Activated CD4-positive, alpha-beta T cell treated with anti-CD3 and anti-CD28 coated beads for 48 hours (primary cell): ENCODE measurements around the gene ARL2BP.

Experiments used
- DNase-seq: peaks from one replicate; pipeline ENCODE4 v3.0.0-alpha.2; 2020

ARL2BP gene

DNA sequence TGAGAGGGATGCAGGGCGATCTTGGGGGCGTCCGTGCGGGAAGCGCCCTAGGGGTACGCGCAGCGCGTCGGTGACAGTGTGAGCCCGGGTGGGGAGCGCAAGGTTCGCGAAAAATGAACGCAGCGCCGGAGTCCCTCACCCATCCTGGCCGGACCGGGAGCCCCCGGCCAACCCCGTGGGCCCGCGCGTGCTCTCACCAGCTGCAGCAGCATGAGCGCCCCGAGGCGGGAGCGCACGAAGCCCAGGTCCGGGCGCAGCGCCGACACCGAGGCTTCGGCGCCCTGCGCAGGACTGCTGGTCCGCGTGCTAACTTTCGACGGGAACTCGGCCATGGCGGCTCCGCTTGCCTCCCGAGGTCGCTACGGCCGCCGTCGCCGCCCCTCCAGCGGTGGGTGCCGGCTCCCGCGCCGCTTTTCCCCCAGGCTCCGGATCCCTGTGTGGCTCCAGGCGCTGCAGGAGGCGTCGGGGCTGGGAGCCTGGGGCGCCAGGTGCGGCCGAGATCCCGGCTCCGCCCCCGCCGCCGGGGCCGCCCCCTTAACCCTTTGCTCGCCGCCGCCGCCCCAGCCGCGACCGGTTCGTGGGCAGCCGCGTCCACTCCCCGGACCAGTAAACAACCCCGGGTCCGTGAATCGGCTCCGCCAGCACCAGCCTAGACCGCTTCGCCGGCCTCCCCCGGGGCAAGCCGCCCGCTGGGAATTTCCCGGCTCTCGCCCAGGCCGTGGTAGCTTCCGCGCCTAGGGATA, 39.3 kb downstream of the ARL2BP start, which contains the start of gene PLLP:
PLLP (minus strand) TSS at position 464 of the 743 bp plus-strand sequence; CDS start at position 332, 132 bp downstream.
- DNase-seq: peak; percentile 27

DNA sequence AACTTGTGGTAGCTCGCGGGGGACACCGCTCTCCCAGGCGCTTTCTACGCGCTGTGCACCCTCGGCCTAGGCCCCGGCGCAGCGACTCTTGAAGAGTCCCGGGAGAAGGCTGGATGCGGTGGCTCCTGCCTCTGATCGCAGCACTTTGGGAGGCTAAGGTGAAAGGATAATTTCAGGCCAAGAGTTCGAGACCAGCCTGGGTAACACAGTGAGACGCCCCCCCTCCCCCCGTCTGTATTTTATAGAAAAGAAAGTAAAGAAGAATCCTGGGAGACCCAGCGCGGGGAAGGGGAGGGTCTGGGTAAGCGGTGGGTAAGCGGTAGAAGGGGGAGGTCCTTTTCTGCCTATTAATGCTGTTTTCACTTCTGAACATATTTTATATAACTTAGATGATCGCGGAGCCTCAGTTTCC, 39.9 kb downstream of the ARL2BP start:
- DNase-seq: peak; percentile 40

DNA sequence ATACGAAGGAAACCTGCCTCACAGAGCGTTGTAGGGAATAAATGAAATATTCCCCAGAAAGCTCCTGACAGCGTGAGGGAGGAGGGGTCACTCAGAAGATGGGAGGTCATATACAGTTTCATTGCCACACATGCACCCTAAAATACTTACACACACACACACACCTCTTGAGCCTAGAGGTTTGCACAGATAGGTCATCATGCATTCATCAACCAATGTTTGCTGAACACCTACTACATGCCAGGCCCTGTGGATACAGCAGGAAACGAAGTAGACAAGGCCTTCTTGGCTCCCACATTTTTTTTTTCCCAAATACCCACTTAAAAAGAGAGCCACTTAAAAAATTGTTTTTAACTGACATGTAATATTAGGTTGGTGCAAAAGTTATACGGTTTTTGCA, 40.3 kb downstream of the ARL2BP start:
- no peak for DNase-seq

DNA sequence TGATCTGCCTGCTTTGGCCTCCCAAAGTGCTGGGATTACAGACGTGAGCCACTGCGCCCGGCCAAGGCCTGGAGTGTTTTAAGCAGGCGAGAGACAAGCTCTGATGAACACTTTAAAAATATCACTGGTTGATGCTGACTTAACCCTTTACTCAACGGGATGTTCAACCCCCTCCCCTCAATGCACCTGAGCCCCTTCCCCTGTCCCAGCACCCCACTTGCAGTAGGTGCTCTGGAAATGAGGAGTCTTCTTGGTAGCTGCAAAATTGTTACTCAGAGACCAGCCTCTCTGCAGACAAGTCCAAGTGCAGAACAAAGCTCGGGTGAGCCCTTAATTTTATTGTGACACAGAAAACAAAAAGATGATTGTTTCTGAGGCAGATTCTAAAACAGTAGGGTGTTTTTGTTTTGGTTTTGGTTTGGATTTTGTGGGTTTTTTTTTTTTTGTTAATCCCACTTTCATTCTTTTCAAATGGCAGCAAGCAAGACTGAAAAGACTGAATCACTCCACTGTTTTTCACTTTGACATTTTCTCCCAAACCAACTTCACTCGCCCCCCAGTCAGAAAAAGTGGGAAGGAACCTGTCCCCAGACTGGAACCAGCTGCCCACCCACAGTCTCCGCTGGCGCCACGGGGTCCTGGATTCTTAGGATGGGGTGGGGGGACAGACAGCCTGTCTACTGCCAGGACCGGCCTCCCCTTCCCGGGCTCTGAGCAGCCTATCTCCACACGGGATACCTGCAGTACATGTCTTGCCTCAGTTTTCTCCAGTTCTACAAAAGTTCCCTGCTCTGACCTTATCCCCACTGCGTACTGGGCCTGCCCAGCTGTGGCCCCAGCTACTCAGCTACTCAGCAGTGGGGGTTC, 44.6 kb downstream of the ARL2BP start:
- no peak for DNase-seq

DNA sequence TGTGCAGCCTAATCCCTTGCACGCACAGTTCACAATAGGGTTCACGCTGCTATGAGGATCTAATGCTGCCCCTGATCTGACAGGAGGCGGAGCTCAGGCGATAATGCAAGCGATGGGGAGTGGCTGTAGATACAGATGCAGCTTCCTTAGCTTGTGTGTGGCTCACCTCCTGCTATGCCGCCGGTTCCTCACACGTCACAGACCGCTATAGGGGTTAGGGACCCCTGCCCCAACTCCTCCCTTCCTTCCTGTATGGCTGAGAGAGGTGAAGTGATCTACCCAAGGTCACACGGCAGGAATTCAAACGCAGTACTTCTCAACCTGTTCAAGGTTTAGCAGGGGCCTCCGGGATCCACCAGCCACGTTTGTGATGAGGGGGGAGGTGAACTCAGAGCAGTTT, 52.8 kb downstream of the ARL2BP start:
- DNase-seq: peak; percentile 38

DNA sequence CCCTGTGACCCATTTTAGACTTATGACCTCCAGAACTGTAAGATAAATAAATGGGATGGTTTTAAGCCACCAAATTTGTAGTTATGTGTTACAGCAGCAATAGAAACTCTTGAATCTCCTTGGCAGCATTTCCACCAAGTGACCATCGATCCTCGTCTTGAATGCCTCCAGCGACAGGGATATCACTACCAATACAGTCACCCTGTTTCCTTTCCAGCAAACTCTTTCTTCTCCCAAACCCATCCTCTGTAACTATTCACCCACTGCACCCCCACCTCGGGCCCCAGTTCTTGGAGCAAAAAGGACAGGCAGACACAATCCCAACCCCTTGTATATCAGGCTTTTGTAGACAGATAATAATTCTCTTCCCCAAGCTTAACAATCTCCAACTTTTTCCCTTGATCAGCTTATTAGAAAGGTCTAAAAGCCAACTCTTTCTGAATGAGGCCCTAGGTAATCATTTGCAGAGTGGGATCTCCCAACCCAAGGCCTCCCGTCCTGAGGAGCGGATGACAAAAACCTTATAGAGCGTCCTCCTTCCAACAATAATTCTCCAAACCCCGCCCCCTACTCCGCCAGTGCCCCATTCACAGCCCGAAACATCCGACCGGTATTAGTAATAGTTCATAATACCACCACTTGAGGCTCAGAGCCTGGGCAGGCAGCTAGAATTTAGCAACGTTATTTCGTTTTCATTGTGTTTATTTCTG, 54.1 kb downstream of the ARL2BP start:
- DNase-seq: no peak

DNA sequence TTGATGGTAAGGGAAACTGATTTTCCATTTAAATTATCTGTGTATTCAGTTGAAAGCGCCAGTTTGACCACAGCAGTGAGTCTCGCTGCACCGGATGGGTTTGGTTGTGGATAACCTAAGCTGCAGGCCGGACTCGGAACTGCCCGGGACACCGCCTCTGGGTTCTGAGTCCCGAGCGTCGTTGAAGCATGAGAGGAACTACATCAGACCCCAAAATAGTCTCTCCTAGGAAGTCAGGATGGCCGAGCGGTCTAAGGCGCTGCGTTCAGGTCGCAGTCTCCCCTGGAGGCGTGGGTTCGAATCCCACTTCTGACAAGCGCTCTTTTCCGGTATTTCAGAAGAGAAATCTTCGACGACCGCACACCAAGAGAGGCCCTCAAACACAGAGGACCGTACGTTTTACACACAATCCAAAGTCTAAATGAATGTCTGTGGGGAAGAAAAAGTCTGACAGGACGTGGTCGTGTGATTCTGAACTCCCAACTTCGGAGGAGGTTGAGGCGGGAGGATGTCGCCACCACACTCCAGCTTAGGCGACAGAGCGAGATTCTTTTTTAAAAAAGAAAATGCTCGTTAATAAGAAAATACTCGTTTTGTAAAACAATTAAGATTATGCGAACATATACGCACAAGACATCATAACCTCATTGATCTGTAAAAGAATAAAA, 54.8 kb downstream of the ARL2BP start:
- peak; percentile 90 for DNase-seq

DNA sequence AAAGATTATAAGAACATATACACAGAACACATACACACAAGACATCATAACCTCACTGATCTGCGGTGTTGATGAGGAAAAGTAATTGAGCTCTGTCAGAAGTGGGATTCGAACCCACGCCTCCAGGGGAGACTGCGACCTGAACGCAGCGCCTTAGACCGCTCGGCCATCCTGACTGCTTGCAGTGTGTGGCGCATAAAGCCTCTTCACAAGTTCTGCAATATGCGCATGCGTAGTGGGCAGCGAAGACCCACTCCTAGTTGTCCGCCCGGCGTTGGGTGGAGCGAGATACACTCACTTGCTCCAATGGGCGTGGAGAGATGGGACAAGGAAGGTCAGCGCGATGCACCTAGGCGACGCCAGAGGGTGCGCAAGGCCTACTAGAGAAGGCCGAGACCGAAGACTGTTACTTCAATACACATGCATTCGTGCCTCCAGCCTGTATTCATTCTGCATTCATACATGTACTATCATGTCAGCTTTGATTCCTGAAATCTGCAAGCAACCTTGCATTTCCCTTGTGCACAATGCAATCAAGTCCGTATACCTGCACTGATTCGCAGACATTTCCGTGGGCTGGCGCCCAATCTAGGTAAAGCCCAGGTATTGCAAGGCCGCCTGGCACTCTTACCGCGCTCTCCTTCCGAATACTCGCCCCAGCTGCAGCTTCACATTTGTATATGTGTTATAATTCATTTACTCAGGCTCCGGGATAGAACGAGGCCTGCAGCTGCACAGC, 55.5 kb downstream of the ARL2BP start:
- peak; percentile 99 for DNase-seq

DNA sequence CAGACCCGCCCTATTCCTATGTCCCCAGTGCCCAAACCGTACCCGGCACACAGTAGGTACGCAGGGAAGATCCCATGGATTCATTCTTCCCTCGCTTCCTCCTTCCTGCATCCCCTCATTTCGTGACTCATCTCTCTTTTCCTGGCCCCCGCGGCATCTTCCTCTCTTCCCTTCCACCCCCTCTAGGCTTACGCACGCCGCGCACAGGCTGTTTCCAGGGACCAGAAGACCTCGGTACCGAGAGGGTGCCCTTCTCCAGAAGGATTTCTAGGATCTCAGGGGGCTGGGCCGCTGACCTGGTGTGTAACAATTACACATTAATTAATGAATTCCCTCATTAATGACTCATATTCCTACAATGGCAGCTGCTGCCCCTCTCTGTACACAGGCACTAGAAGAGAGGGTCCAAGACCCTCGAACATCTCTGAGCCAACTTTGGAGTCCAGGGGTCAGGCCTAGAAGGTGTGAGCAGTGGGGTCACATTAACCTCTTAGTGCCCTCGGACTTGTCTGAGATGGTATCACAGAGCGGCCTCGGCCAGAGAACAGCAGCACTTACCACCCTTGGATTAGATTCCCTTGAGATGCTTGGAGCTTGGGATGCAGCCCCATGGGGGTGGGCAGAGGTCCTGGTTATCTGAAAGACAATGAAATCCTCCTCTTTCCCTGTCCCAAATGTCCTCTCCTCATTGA, 56.2 kb downstream of the ARL2BP start:
- DNase-seq: no peak
